Esophagus (tissue), 2 donors: ENCODE measurements around the gene PODXL2. TPM values are rescaled to one million over a fixed set of nuclear protein-coding genes. Genes with fewer than 3 reads are reported as not detected.
A peak's percentile ranks its signal among the peaks of the same experiment; 100 is the strongest.

ENCODE experiments used
- H3K27ac ChIP-seq, 2 donors: one replicate each; pipeline ENCODE4 v1.5.1; 2013; ENCODE audit warnings: low read depth in 2 of 2, mild to moderate bottlenecking in 2 of 2, inconsistent platforms in 1 of 2, low read length in 1 of 2, moderate library complexity in 1 of 2
- H3K27me3 ChIP-seq, 2 donors: one replicate each; pipeline ENCODE4 v1.6.1; 2013; ENCODE audit warnings: low read length in 2 of 2, control low read depth in 1 of 2, mild to moderate bottlenecking in 1 of 2; ENCODE audit not compliant: insufficient read depth in 2 of 2, control insufficient read depth in 1 of 2
- H3K36me3 ChIP-seq, 2 donors: one replicate each; pipeline ENCODE4 v1.6.1; 2013; ENCODE audit warnings: low read length in 1 of 2; ENCODE audit not compliant: control insufficient read depth in 2 of 2, insufficient read depth in 2 of 2
- H3K4me1 ChIP-seq, 2 donors: one replicate each; pipeline ENCODE4 v1.6.1; 2013; ENCODE audit warnings: low read length in 1 of 2; ENCODE audit not compliant: control insufficient read depth in 2 of 2, insufficient read depth in 2 of 2
- H3K4me3 ChIP-seq, 2 donors: one replicate each; pipeline ENCODE4 v1.5.1; 2013; ENCODE audit warnings: low read length in 2 of 2, mild to moderate bottlenecking in 2 of 2, low read depth in 1 of 2, moderate library complexity in 1 of 2
- H3K9me3 ChIP-seq, 2 donors: one replicate each; pipeline ENCODE4 v1.6.1; 2013; ENCODE audit warnings: mild to moderate bottlenecking in 2 of 2, low read depth in 1 of 2, low read length in 1 of 2, moderate library complexity in 1 of 2; ENCODE audit not compliant: control insufficient read depth in 2 of 2, insufficient read depth in 1 of 2
- WGBS, 2 donors: extraction: QIAGEN DNeasy Blood & Tissue Kit; methylation state at CpG; one replicate each; pipeline ENCODE4 v1.1.7; 2013; 5-methylcytosine and 5-hydroxymethylcytosine counted together
- polyA plus RNA-seq, 2 donors: library from polyadenylated mRNA; stranded (reverse); fragments of 200-250 nt; gene quantifications; one replicate each; pipeline ENCODE4 v1.2.3, GENCODE V29; 2013
- donor health status: healthy with polysubstance abuse.
- donor health status: Bipolar disorder and iron deficiency.

The PODXL2 gene
- polyA plus RNA-seq, 2 donors: 2.5 to 3.6 TPM

- Histone ChIP-seq H3K4me3 (peak overlapping the region; percentile 89 to 93), H3K27me3 (no peaks in the 10 kb centered on the region), H3K4me1 (peaks cover 27 to 32% of the 10 kb centered on the region in 2 donors), H3K9me3 (no peaks in the 10 kb centered on the region), H3K27ac (peak overlapping the region; percentile 89 to 97), H3K36me3 (peaks cover 0 to 3% of the 10 kb centered on the region in 2 donors)
- 0 to 1% methylated on average over 21 to 41 of the region's 41 CpGs for WGBS, 2 donors
Measured at GRCh38 chr3:127590282-127590592, 38.7 kb upstream of the PODXL2 start.

DNA sequence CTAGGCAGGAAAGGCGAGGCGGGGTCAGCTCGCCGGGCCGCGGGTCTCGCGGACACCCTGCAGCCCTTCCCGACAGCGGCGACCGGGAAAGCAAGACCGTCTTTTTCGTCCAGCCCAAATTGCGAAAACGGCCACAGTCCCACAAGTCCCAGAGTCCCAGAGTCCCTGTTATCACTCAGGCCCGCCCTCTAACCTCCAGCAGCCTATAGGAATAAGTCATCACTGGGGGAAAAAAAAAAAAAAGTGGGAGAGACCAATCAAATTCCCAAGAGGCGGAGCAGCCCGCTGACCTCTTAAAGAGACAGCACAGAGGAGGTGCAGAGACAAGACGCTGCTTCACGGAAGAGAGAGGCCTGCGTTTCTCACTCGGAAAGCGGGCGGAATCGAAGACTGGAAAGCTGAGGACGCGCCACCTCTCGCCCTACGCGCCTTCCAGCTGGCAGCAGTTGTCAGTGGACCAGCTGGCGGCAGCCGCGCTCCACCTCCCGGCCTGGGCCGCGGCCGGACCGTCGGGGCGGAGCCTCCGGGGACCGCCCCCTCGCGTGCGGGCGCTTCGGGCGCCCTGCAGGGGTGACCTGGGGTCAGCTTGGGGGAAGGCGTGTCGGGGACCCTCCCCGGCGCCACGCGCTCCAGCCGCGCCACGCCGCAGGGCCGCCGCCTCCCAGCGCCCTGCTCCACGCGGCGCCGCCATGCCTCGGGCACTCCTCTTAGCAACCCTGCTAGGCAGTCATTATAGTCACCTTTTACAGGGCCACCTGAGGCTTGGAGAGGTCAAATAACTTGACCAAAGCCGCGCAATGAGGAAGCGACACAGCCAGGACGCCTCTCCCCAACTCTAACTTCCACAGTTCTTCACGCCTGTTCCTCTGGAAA lies 38.2 kb upstream of the PODXL2 start, which contains the start of gene TPRA1:
Gene TPRA1, minus strand, starts transcription at position 141 of the 873 bp plus-strand sequence. CDS start 10,587 bp downstream, outside the sequence.
- peaks cover 0 to 1% of the 10 kb centered on the region in 2 donors for H3K36me3 ChIP-seq
- H3K4me1 ChIP-seq: peaks cover 22 to 26% of the 10 kb centered on the region in 2 donors
- no peaks in the 10 kb centered on the region for H3K9me3 ChIP-seq
- peak within 1 kb of the TSS; percentile 89 to 98 for H3K27ac ChIP-seq
- peak within 1 kb of the TSS; percentile 89 to 93 for H3K4me3 ChIP-seq
- WGBS, 2 donors: 0 to 1% methylated on average over 60 to 72 of the region's 72 CpGs
- H3K27me3 ChIP-seq: no peaks in the 10 kb centered on the region

GRCh38 chr3:127593178-127593577 lies 35.8 kb upstream of the PODXL2 start:
- H3K27me3 ChIP-seq: no peaks in the 10 kb centered on the region
- no peak overlapping the region for H3K27ac ChIP-seq
- WGBS, 2 donors: 90 to 93% methylated on average over 5 of the region's 5 CpGs

DNA sequence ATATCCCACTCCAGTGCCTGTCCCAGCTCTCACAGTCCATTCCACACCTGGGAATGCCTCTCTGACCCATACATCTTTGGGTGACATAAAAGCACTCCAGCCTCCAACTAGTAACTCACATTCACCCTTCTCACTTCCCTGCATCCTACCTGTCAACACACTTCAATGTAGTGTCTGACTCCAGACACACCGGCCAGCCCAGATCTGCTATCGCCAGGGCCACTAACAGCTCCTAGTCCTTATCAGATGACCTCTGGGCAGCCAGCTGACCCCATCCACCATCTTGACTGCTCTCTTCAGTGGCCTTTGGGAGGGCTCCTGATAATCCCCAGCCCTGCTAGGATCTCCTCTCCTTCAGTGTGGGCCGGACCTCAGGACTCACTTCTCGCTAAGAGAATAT lies 33.7 kb upstream of the PODXL2 start:
- H3K27me3 ChIP-seq: no peaks in the 10 kb centered on the region
- peaks cover 0 to 8% of the 10 kb centered on the region in 2 donors for H3K4me1 ChIP-seq
- no peak overlapping the region for H3K27ac ChIP-seq
- 84 to 88% methylated on average over 4 of the region's 4 CpGs for WGBS, 2 donors
- H3K4me3 ChIP-seq: no peak overlapping the region
- H3K9me3 ChIP-seq: no peaks in the 10 kb centered on the region
- no peaks in the 10 kb centered on the region for H3K36me3 ChIP-seq

More at GRCh38 chr3:127593178-127593577, 35.8 kb upstream of the PODXL2 start:
- no peaks in the 10 kb centered on the region for H3K36me3 ChIP-seq
- no peak overlapping the region for H3K4me3 ChIP-seq
- no peaks in the 10 kb centered on the region for H3K9me3 ChIP-seq
- H3K4me1 ChIP-seq: peaks cover 8 to 17% of the 10 kb centered on the region in 2 donors

GRCh38 chr3:127597020-127597771 lies 31.8 kb upstream of the PODXL2 start:
- H3K27ac ChIP-seq: no peak overlapping the region
- 78% methylated on average over 12 of the region's 12 CpGs for WGBS, 2 donors
- no peaks in the 10 kb centered on the region for H3K9me3 ChIP-seq
- H3K4me1 ChIP-seq: no peaks in the 10 kb centered on the region
- no peaks in the 10 kb centered on the region for H3K36me3 ChIP-seq
- no peak overlapping the region for H3K4me3 ChIP-seq
- no peaks in the 10 kb centered on the region for H3K27me3 ChIP-seq

DNA sequence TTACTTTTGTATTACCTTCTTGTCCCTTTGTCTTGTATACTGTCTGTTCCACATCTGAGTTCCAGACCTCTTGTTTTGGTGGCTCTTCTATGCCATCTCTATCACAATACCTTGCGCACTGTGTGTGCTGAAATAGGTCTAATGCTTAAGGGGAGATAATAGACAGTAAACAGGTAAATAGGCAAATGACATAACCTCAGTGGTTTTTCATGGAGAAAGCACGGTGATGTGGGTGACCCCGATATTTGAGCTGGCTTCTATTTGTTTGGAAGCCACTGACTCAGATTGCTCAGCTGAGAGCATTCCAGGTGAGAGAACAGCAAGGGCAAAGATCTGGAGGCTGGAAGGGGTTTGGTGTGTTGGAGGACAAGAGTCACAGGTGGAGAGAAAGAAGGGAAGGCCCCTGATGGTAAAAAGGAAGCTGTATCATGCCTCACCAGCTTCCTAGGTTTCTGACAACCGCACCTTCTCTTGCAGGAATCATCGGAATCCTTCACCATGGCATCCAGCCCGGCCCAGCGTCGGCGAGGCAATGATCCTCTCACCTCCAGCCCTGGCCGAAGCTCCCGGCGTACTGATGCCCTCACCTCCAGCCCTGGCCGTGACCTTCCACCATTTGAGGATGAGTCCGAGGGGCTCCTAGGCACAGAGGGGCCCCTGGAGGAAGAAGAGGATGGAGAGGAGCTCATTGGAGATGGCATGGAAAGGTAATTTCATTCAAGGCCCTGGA lies 30.0 kb upstream of the PODXL2 start:
- Histone ChIP-seq H3K27me3 (no peaks in the 10 kb centered on the region), H3K4me1 (no peaks in the 10 kb centered on the region), H3K27ac (no peak overlapping the region), H3K4me3 (peak overlapping the region in 1 of 2 donors; percentile 59), H3K36me3 (peaks cover 0 to 2% of the 10 kb centered on the region in 2 donors), H3K9me3 (no peaks in the 10 kb centered on the region)
- WGBS, 2 donors: 48 to 53% methylated on average over 14 of the region's 14 CpGs

DNA sequence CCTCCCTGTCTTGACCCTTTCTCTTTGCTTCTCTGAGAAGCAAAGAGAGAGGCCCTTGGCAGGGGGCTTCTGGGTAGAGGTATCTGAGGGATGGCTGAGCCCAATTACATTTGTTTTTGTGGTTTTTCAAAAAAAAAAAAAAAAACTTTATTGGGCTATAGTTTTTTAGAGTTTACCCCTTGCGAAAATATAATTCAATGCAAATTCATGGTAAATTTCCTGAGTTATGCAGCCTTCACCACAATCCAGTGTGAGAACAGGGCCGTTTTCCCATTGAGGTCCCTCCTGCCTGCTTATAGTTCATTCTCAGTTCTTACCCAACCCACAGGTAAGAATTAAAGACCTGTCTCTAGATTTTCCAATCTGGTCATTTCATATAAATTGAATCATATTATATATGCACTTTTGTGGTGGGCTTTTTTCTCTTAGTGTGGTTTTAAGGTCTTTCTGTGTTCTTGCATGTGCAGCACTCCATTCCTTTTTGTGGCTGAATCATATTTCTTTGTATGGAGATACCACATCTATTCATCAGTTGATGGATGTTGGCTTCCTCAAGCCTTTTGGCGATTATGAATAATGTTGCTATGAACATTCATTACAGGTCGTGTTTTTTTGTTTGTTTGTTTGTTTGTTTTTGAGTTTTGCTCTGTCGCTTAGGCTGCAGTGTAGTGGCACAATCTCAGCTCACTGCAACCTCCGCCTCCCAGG lies 28.1 kb upstream of the PODXL2 start:
- no peaks in the 10 kb centered on the region for H3K4me1 ChIP-seq
- H3K27me3 ChIP-seq: no peaks in the 10 kb centered on the region
- no peak overlapping the region for H3K4me3 ChIP-seq
- H3K36me3 ChIP-seq: peaks cover 0 to 9% of the 10 kb centered on the region in 2 donors
- H3K9me3 ChIP-seq: no peaks in the 10 kb centered on the region
- WGBS, 2 donors: 81 to 85% methylated on average over 6 of the region's 6 CpGs
- H3K27ac ChIP-seq: no peak overlapping the region

- no peaks in the 10 kb centered on the region for H3K4me1 ChIP-seq
- H3K27me3 ChIP-seq: no peaks in the 10 kb centered on the region
- H3K9me3 ChIP-seq: no peaks in the 10 kb centered on the region
- 83 to 86% methylated on average over 7 of the region's 7 CpGs for WGBS, 2 donors
- H3K27ac ChIP-seq: no peak overlapping the region
- peaks cover 0 to 27% of the 10 kb centered on the region in 2 donors for H3K36me3 ChIP-seq
- no peak overlapping the region for H3K4me3 ChIP-seq
Measured at GRCh38 chr3:127604035-127604434, 24.9 kb upstream of the PODXL2 start.
